ENCODE measurements around the gene CPA5.

Gene CPA5

DNA sequence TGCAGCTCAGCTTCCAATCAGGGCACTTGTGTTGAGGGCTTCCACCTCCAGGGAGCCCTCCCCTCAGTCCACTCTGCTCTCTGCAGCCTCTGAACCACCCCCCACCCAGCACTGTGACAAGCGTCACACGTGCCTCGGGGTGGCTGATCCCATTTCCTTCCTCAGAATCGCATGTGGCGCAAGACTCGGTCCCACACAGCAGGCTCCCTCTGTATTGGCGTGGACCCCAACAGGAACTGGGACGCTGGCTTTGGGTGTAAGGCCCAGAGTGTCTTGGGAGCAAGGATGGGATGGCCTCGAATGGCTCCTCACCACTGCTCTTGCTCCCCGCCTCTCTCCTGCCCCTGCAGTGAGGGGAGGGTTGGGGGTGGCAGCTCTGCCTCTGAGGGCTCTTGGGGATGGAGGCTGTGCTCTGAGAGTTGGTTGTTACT is 39.8 kb downstream of the CPA5 start:
- TF ChIP-seq, protein P1, sequence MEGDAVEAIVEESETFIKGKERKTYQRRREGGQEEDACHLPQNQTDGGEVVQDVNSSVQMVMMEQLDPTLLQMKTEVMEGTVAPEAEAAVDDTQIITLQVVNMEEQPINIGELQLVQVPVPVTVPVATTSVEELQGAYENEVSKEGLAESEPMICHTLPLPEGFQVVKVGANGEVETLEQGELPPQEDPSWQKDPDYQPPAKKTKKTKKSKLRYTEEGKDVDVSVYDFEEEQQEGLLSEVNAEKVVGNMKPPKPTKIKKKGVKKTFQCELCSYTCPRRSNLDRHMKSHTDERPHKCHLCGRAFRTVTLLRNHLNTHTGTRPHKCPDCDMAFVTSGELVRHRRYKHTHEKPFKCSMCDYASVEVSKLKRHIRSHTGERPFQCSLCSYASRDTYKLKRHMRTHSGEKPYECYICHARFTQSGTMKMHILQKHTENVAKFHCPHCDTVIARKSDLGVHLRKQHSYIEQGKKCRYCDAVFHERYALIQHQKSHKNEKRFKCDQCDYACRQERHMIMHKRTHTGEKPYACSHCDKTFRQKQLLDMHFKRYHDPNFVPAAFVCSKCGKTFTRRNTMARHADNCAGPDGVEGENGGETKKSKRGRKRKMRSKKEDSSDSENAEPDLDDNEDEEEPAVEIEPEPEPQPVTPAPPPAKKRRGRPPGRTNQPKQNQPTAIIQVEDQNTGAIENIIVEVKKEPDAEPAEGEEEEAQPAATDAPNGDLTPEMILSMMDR (IDR thresholded peaks at IDR 0.05; ENCODE audit: control insufficient read depth, extremely low read depth, insufficient read depth) = no peak
- no peak overlapping the region for H3K4me3 ChIP-seq (ENCODE audit: low read depth, low read length)
- DNase-seq (ENCODE audit: low read depth) = no peak

DNA sequence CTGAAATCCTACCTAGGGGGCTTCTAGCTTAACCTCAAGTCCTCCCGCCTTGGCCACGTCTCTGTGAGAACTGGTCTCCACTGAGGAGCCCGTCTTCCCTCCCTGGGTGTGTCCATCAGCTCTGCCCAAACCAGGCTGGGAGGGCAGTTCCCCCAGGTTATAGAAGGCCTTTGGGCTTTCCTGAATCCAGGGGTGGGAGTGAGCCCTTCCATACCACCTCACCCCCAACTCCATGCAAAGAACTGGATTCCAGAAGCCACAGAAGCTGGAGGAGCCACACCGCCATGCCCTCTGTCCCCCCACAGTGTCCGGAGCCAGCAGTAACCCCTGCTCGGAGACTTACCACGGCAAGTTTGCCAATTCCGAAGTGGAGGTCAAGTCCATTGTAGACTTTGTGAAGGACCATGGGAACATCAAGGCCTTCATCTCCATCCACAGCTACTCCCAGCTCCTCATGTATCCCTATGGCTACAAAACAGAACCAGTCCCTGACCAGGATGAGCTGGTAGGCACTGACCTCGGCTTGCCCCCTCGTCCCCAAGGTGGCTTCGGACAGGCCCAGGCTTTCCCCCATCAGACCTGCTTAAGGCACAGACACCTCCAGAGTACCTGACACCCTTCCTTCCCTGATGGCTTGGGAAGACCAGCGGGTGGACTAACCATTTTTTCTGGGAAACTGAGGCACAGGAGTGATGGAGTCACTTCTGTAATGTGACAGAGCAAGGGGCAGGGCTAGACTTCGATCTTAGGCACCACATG is 40.4 kb downstream of the CPA5 start:
- DNase-seq (ENCODE audit: low read depth) = no peak

DNA sequence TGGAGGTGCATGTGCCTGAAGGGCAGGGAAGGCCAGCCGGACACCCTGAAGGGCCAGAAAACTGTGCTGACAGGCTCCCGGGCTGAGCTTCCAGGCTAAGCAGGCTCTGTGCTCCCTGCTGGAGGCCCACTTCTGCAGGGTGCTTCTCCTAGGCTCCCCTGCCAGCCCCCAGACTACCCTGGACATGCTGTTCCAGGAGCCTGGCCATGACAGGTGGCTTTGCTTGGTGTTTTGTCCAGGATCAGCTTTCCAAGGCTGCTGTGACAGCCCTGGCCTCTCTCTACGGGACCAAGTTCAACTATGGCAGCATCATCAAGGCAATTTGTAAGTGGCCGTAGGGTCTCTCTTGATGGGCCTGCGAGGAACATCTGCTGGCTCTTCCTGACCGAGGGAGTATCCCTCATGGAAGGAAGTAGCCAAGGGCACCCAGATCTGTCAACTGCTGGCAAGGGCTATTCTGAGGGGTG is 41.0 kb downstream of the CPA5 start:
- H3K4me3 ChIP-seq (ENCODE audit: low read depth, low read length) = no peak overlapping the region
- no peak for DNase-seq (ENCODE audit: low read depth)
- TF ChIP-seq, protein P1 (IDR thresholded peaks at IDR 0.05; ENCODE audit: control insufficient read depth, extremely low read depth, insufficient read depth) = no peak

More for the DNA sequence above, 40.4 kb downstream of the CPA5 start:
- no peak overlapping the region for H3K4me3 ChIP-seq (ENCODE audit: low read depth, low read length)
- TF ChIP-seq, protein P1 (IDR thresholded peaks at IDR 0.05; ENCODE audit: control insufficient read depth, extremely low read depth, insufficient read depth) = no peak

DNA sequence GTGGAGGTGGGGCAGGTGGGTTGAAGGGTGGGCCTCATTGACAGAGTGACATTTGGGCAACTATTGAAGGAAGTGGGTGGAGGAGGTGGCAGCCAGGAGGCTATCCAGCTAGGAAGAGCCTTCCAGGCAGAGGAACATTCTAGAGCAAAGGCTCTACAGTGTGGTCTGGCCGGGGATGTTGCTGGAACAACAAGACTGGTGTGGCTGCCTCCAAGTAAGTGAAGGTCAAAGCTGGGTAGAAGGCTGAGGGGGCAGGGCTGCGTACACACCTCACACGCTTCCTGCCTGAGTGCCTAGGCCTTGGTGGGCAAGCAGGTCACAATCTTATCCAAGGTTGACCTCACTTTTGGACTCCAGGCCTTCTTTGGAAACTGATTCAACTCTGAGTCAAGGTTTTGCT is 42.3 kb downstream of the CPA5 start:
- H3K4me3 ChIP-seq (ENCODE audit: low read depth, low read length) = no peak overlapping the region
- TF ChIP-seq, protein P1 (IDR thresholded peaks at IDR 0.05; ENCODE audit: control insufficient read depth, extremely low read depth, insufficient read depth) = no peak
- DNase-seq (ENCODE audit: low read depth) = no peak

DNA sequence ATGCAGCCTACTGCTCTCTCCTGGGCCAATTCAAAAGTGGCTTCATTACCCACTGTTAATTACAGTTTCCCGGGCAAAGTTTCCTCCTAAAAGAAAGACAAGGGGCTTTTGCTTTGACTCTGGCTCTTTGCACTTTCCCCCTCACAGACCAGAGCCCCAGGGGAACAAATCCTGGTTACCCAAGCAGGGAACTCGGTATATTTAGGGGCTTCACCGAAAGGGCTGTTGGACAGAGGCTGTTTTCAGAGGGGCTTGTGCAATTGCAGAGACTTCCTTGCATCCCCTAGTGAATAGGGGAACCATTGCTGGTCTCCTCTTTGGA is 42.7 kb downstream of the CPA5 start:
- no peak for DNase-seq (ENCODE audit: low read depth)
- TF ChIP-seq, protein P1 (IDR thresholded peaks at IDR 0.05; ENCODE audit: control insufficient read depth, extremely low read depth, insufficient read depth) = no peak
- no peak overlapping the region for H3K4me3 ChIP-seq (ENCODE audit: low read depth, low read length)

DNA sequence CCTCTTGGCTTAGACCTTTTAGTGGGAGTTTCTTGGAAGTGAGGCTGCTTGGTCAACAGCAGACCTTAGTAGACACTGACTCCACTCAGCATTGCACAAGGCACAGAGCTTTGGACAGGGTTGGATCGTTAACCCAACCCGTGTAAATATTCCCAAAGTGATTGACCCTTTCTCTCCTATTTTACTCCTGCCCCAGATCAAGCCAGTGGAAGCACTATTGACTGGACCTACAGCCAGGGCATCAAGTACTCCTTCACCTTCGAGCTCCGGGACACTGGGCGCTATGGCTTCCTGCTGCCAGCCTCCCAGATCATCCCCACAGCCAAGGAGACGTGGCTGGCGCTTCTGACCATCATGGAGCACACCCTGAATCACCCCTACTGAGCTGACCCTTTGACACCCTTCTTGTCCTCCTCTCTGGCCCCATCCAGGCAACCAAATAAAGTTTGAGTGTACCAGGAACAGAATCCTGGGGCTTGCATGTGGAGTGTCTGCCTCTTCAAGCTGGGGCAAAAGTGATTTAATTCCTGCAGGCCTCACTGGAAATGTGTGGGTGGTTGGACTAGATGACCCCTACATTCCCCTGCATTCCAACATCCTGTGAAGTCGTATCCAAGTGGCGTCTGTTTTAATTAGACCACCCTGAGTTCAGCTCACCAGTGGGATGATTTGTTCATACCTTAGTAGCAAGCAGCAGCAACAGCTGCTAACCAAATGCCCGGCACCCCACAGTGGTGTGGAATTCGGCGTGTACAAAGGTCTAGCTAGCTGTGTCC is 43.2 kb downstream of the CPA5 start:
- TF ChIP-seq, protein P1 (IDR thresholded peaks at IDR 0.05; ENCODE audit: control insufficient read depth, extremely low read depth, insufficient read depth) = no peak
- DNase-seq (ENCODE audit: low read depth) = no peak
- H3K4me3 ChIP-seq (ENCODE audit: low read depth, low read length) = no peak overlapping the region
